Lower leg skin (tissue), 4 donors: ENCODE data around the gene CDK11A. TPM values are rescaled to one million over a fixed set of nuclear protein-coding genes. Genes with fewer than 3 reads are reported as not detected.
A peak's percentile ranks its signal among the peaks of the same experiment; 100 is the strongest.

Experiments
- DNase-seq, 2 donors: peaks; one replicate each; pipeline ENCODE4 v3.0.0-alpha.2; 2019; ENCODE audit warnings: low spot score in 2 of 2
- H3K4me3 ChIP-seq: fragments of 200-600 bp; sonication (generic); 2 replicates; pipeline ENCODE4 v1.5.1; 2017; ENCODE audit warnings: mild to moderate bottlenecking, low read depth; ENCODE audit not compliant: poor library complexity, severe bottlenecking
- POLR2A ChIP-seq, 2 donors: fragments of 450-650 bp; IDR thresholded peaks; one replicate each; pipeline ENCODE4 v1.6.1; 2016 to 2017; ENCODE audit warnings: antibody characterized with exemption in 2 of 2, mild to moderate bottlenecking in 1 of 2, moderate library complexity in 1 of 2
- WGBS, 2 donors: methylation state at CpG; one replicate each; pipeline ENCODE4 v1.1.5; 2018; 5-methylcytosine and 5-hydroxymethylcytosine counted together
- intact Hi-C: fragments of 100-400 bp; cut with DNase I; formaldehyde crosslinking; loops from one replicate; pipeline ENCODE4 v1.15.0; 2023; ENCODE audit warnings: low total_unique reads
- total RNA-seq, 4 donors: library from RNA; depleted of rRNA; stranded (reverse); fragments of >200 nt; gene quantifications; one replicate each; pipeline ENCODE4 v1.1.0, GENCODE V29; 2016
- TF ChIP-seq, protein P1 (sequence below), 3 donors: fragments of 450-650 bp; IDR thresholded peaks; one replicate each; pipeline ENCODE4 v1.5.1; 2016; ENCODE audit warnings: antibody characterized with exemption in 3 of 3, mild to moderate bottlenecking in 3 of 3, moderate library complexity in 2 of 3

Gene CDK11A
- total RNA-seq, 4 donors from 2014 or later, result 18.1 to 56.9 (median 27.7) TPM

DNA sequence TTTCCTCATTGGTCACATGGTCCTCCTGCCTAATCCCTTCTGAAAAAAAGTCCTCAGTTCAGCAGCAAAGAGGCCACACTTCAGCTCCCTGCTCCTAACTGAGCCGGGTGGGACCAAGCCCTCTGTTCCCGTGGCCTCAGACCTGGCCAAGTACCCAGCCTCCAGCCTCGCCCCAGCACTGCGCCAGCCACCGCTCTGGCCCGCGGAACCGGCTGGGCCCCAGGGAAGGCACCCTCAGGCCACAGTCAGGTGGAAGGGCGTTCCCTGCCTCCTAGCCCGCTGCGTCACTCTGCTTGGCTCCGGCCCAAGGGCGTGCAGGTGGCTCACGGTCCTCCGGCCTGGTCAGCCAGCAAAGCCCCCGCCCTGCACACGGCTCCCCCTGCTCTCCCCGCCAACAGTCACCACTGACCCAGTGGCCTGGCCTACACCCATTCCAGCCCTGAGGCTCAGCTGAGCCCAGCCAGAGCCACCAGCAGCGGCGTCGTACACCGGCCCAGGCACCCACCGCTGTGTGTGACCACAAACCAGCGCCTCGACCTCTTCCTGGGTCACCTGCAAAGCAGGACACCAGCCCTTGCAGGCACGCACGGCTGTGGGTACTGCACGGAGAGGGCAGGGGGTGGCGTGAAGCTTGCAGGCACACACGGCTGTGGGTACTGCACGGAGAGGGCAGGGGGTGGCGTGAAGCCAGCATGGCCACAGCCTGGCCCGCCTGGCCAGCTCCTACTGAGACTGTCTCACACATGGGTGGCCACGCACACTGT lies 34.7 kb upstream of the CDK11A start:
- DNase-seq, result peak in 1 of 2 donors; percentile 92
- H3K4me3 ChIP-seq, result no peak overlapping the region
- TF ChIP-seq, protein P1, sequence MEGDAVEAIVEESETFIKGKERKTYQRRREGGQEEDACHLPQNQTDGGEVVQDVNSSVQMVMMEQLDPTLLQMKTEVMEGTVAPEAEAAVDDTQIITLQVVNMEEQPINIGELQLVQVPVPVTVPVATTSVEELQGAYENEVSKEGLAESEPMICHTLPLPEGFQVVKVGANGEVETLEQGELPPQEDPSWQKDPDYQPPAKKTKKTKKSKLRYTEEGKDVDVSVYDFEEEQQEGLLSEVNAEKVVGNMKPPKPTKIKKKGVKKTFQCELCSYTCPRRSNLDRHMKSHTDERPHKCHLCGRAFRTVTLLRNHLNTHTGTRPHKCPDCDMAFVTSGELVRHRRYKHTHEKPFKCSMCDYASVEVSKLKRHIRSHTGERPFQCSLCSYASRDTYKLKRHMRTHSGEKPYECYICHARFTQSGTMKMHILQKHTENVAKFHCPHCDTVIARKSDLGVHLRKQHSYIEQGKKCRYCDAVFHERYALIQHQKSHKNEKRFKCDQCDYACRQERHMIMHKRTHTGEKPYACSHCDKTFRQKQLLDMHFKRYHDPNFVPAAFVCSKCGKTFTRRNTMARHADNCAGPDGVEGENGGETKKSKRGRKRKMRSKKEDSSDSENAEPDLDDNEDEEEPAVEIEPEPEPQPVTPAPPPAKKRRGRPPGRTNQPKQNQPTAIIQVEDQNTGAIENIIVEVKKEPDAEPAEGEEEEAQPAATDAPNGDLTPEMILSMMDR (IDR thresholded peaks at IDR 0.05), result no peak
- no peak for TF ChIP-seq POLR2A (IDR thresholded peaks at IDR 0.05)
- intact Hi-C loops, result loop anchor here (10.0 kb wide), 1 partner anchor 146 kb away; no protein-coding TSS in a partner anchor
- 51 to 67% methylated on average over 21 to 34 of the region's 34 CpGs for WGBS, 2 donors

GRCh38 chr1:1758059-1758621 lies 34.0 kb upstream of the CDK11A start:
- intact Hi-C loops, result loop anchor here (10.0 kb wide), 1 partner anchor 147 kb away; no protein-coding TSS in a partner anchor
- H3K4me3 ChIP-seq, result no peak overlapping the region
- 89 to 90% methylated on average over 23 to 27 of the region's 27 CpGs for WGBS, 2 donors
- TF ChIP-seq, protein P1 (IDR thresholded peaks at IDR 0.05), result no peak
- TF ChIP-seq POLR2A (IDR thresholded peaks at IDR 0.05), result no peak
- DNase-seq, result no peak

- intact Hi-C loops, result loop anchor here (10.0 kb wide), 1 partner anchor 147 kb away; no protein-coding TSS in a partner anchor
- no peak overlapping the region for H3K4me3 ChIP-seq
- 92 to 93% methylated on average over 25 of the region's 25 CpGs for WGBS, 2 donors
Measured at GRCh38 chr1:1757422-1758058, 33.4 kb upstream of the CDK11A start.

GRCh38 chr1:1756661-1757421 lies 32.7 kb upstream of the CDK11A start:
- intact Hi-C loops, result loop anchor here (10.0 kb wide), 1 partner anchor 148 kb away; no protein-coding TSS in a partner anchor
- TF ChIP-seq, protein P1 (IDR thresholded peaks at IDR 0.05), result no peak
- no peak for TF ChIP-seq POLR2A (IDR thresholded peaks at IDR 0.05)
- no peak overlapping the region for H3K4me3 ChIP-seq
- 91 to 95% methylated on average over 30 to 33 of the region's 33 CpGs for whole genome bisulfite sequencing, 2 donors
- DNase-seq, result no peak

More at GRCh38 chr1:1757422-1758058, 33.4 kb upstream of the CDK11A start:
- DNase-seq, result no peak
- no peak for TF ChIP-seq POLR2A (IDR thresholded peaks at IDR 0.05)

DNA sequence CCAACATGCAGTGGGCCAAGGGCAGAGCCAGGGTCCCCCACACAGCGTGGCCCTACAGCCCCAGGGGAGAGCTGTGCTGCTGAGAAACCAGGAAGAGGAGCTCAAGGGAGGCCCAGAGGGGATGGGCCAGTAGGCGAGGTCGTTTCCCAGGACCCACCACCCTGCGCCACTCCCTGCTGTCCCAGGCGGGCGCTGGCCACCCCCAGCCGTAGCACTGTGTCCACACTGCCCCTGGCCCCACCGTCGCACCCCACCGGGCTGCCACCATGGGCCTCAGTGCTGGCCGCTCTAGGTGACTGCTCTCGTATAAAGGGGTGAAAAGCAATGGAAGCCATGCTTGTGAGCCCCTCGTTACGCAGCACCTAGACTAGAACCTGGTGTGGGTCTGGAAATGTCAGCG lies 31.7 kb upstream of the CDK11A start:
- TF ChIP-seq POLR2A (IDR thresholded peaks at IDR 0.05), result no peak
- TF ChIP-seq, protein P1 (IDR thresholded peaks at IDR 0.05), result no peak
- intact Hi-C loops, result loop anchor here (10.0 kb wide), 1 partner anchor 149 kb away; no protein-coding TSS in a partner anchor
- DNase-seq, result no peak
- no peak overlapping the region for H3K4me3 ChIP-seq
- WGBS, 2 donors, result 91 to 94% methylated on average over 12 to 13 of the region's 15 CpGs
